GM21786 (cell line): ENCODE results near the gene CFB.
A peak's percentile ranks its signal among the peaks of the same experiment; 100 is the strongest.
"Not testable (repeated sequence)": the region's sequence is repeated elsewhere in the genome, so short reads cannot be mapped to it uniquely, and the experiment has no call there.

ENCODE experiments used
- ATAC-seq: cut with Tn5 transposase; IDR thresholded peaks from one replicate; pipeline ENCODE4 v1.9.1; 2021; ENCODE audit not compliant: unreplicated experiment

The CFB gene

GRCh38 chr6:31970604-31971271 lies 24.8 kb downstream of the CFB start:
- ATAC-seq, result no peak

GRCh38 chr6:31971279-31971992 lies 25.5 kb downstream of the CFB start:
- peak; percentile 3 for ATAC-seq

- peak; percentile 86 for ATAC-seq
These were observed 26.3 kb downstream of the CFB start, which contains the start of gene DXO for GRCh38 chr6:31971993-31972708. Gene DXO (minus strand): TSS chr6:31972138. CDS start chr6:31971675, 463 bp downstream.

GRCh38 chr6:31972709-31973350 lies 26.9 kb downstream of the CFB start:
- no peak for ATAC-seq

- not testable (repeated sequence) for ATAC-seq
These were observed 30.2 kb downstream of the CFB start for GRCh38 chr6:31976065-31976464.

GRCh38 chr6:31977816-31978431 lies 32.0 kb downstream of the CFB start:
- no peak for ATAC-seq

GRCh38 chr6:31978831-31979230 lies 32.9 kb downstream of the CFB start:
- ATAC-seq, result no peak

GRCh38 chr6:31979238-31979898 lies 33.5 kb downstream of the CFB start:
- no peak for ATAC-seq

GRCh38 chr6:31980195-31980876 lies 34.4 kb downstream of the CFB start:
- ATAC-seq, result not testable (repeated sequence)

- ATAC-seq, result not testable (repeated sequence)
These were observed 35.1 kb downstream of the CFB start for GRCh38 chr6:31980998-31981397.

GRCh38 chr6:31981744-31982143 lies 35.8 kb downstream of the CFB start, which contains the start of gene C4A:
Gene C4A (plus strand): TSS chr6:31982057. CDS start chr6:31982108, 51 bp downstream.
- ATAC-seq, result not testable (repeated sequence)

GRCh38 chr6:31989363-31989762 lies 43.5 kb downstream of the CFB start:
- not testable (repeated sequence) for ATAC-seq

- ATAC-seq, result not testable (repeated sequence)
These were observed 48.5 kb downstream of the CFB start for GRCh38 chr6:31994421-31994820.

- ATAC-seq, result not testable (repeated sequence)
These were observed 50.5 kb downstream of the CFB start for GRCh38 chr6:31996385-31996784.
